Right atrium auricular region (tissue), 2 donors: ENCODE data around the gene HSPA1L. TPM values are rescaled to one million over a fixed set of nuclear protein-coding genes. Genes with fewer than 3 reads are reported as not detected.

Source experiments
- total RNA-seq, 2 donors: library from RNA; depleted of rRNA; stranded (reverse); fragments of >200 nt; gene quantifications; one replicate each; pipeline ENCODE4 v1.1.0, GENCODE V29; 2016

The HSPA1L gene
- total RNA-seq, 2 donors from 2014 or later = 1.1 to 1.6 TPM

Other genes starting within 250 kb of the HSPA1L start
- not detected for gene LTA, start 243.0 kb downstream of the HSPA1L start, total RNA-seq
- under 1 TPM in 1 of 2 donors, not detected in 1; 0.51 TPM for gene TNF, start 239.7 kb downstream of the HSPA1L start, total RNA-seq
- gene LTB, start 232.9 kb downstream of the HSPA1L start, total RNA-seq = not detected
- 1 to 10 TPM; 2.8 to 8.5 TPM for gene LST1, start 229.0 kb downstream of the HSPA1L start, total RNA-seq
- gene NCR3, start 222.3 kb downstream of the HSPA1L start, total RNA-seq = not detected
- gene AIF1, start 200.0 kb downstream of the HSPA1L start, total RNA-seq = 10 to 100 TPM in 1 of 2 donors, 1 to 10 TPM in 1; 8.3 to 27.3 TPM
- gene PRRC2A, start 194.6 kb downstream of the HSPA1L start, total RNA-seq = 10 to 100 TPM; 61.0 to 96.7 TPM
- 100 to 1,000 TPM; 209 to 306 TPM for gene BAG6, start 162.6 kb downstream of the HSPA1L start, total RNA-seq
- 1 to 10 TPM; 1.0 to 1.2 TPM for gene APOM, start 159.4 kb downstream of the HSPA1L start, total RNA-seq
- gene C6orf47, start 154.5 kb downstream of the HSPA1L start, total RNA-seq = 10 to 100 TPM; 17.8 to 19.2 TPM
- 10 to 100 TPM; 14.7 to 20.0 TPM for gene GPANK1, start 150.3 kb downstream of the HSPA1L start, total RNA-seq
- 100 to 1,000 TPM; 242 to 243 TPM for gene CSNK2B, start 149.2 kb downstream of the HSPA1L start, total RNA-seq
- 1 to 10 TPM in 1 of 2 donors, under 1 TPM in 1; 0.67 to 1.8 TPM for gene LY6G5B, start 145.3 kb downstream of the HSPA1L start, total RNA-seq
- 1 to 10 TPM; 1.2 to 4.9 TPM for gene LY6G5C, start 134.2 kb downstream of the HSPA1L start, total RNA-seq
- 10 to 100 TPM; 22.7 to 29.4 TPM for gene ABHD16A, start 112.0 kb downstream of the HSPA1L start, total RNA-seq
- gene LY6G6F, start 108.4 kb downstream of the HSPA1L start, total RNA-seq = not detected
- gene LY6G6D, start 99.9 kb downstream of the HSPA1L start, total RNA-seq = not detected
- gene LY6G6C, start 93.5 kb downstream of the HSPA1L start, total RNA-seq = 1 to 10 TPM in 1 of 2 donors, not detected in 1; 1.3 TPM
- gene MPIG6B, start 91.9 kb downstream of the HSPA1L start, total RNA-seq = under 1 TPM in 1 of 2 donors, not detected in 1; 0.55 TPM
- 10 to 100 TPM; 53.5 to 93.3 TPM for gene DDAH2, start 86.0 kb downstream of the HSPA1L start, total RNA-seq
- gene CLIC1, start 78.8 kb downstream of the HSPA1L start, total RNA-seq = 100 to 1,000 TPM in 1 of 2 donors, 10 to 100 TPM in 1; 90.9 to 194 TPM
- under 1 TPM; 0.37 to 0.98 TPM for gene MSH5, start 75.3 kb downstream of the HSPA1L start, total RNA-seq
- gene SAPCD1, start 52.6 kb downstream of the HSPA1L start, total RNA-seq = not detected
- gene VWA7, start 38.0 kb downstream of the HSPA1L start, total RNA-seq = 1 to 10 TPM; 4.1 to 7.5 TPM
- gene VARS1, start 19.5 kb downstream of the HSPA1L start, total RNA-seq = 10 to 100 TPM; 15.3 to 24.6 TPM
- 10 to 100 TPM; 28.8 to 32.0 TPM for gene LSM2, start 8.3 kb downstream of the HSPA1L start, total RNA-seq
- gene HSPA1A, start 260 bp upstream of the HSPA1L start, total RNA-seq = 100 to 1,000 TPM; 315 to 334 TPM
- 100 to 1,000 TPM; 131 to 232 TPM for gene HSPA1B, start 12.5 kb upstream of the HSPA1L start, total RNA-seq
- gene NEU1, start 47.5 kb upstream of the HSPA1L start, total RNA-seq = 10 to 100 TPM; 28.0 to 37.7 TPM
- gene SLC44A4, start 63.7 kb upstream of the HSPA1L start, total RNA-seq = not detected
- 10 to 100 TPM; 10.5 to 19.1 TPM for gene EHMT2, start 82.4 kb upstream of the HSPA1L start, total RNA-seq
- under 1 TPM; 0.47 to 0.52 TPM for gene ZBTB12, start 86.8 kb upstream of the HSPA1L start, total RNA-seq
- gene C2, start 112.4 kb upstream of the HSPA1L start, total RNA-seq = 10 to 100 TPM in 1 of 2 donors, 1 to 10 TPM in 1; 3.5 to 19.9 TPM
- gene CFB, start 130.8 kb upstream of the HSPA1L start, total RNA-seq = 100 to 1,000 TPM in 1 of 2 donors, 10 to 100 TPM in 1; 65.5 to 126 TPM
- gene NELFE, start 143.7 kb upstream of the HSPA1L start, total RNA-seq = 10 to 100 TPM; 40.0 to 81.7 TPM
- gene SKIC2, start 143.9 kb upstream of the HSPA1L start, total RNA-seq = 10 to 100 TPM; 18.7 to 31.6 TPM
- 10 to 100 TPM; 12.1 to 14.1 TPM for gene DXO, start 156.9 kb upstream of the HSPA1L start, total RNA-seq
- gene C4A, start 166.8 kb upstream of the HSPA1L start, total RNA-seq = 100 to 1,000 TPM; 152 to 175 TPM
- gene C4B, start 199.5 kb upstream of the HSPA1L start, total RNA-seq = 100 to 1,000 TPM; 150 to 241 TPM
- gene CYP21A2, start 223.1 kb upstream of the HSPA1L start, total RNA-seq = 1 to 10 TPM in 1 of 2 donors, under 1 TPM in 1; 0.19 to 1.2 TPM